H1 (cell line): ENCODE results near the gene FPR3. TPM values are rescaled to one million over a fixed set of nuclear protein-coding genes. Genes with fewer than 3 reads are reported as not detected.

Experiments
- CTCF ChIA-PET: fragments of 300-600 bp; sonication (Branson Sonifier 250); formaldehyde crosslinking; loops from one replicate; lab custom pipeline; 2021; ENCODE audit not compliant: partially characterized antibody; lab: Charles Lee
- POLR2A ChIA-PET: fragments of 300-600 bp; sonication (Branson Sonifier 250); formaldehyde crosslinking; loops from one replicate; lab custom pipeline; 2021; ENCODE audit warnings: inconsistent platforms; ENCODE audit not compliant: partially characterized antibody; lab: Charles Lee
- DNase-seq, 2 experiments: peaks; one replicate each; pipeline versions ENCODE4 v3.0.0 to v3.0.0-alpha.2; 2010 to 2022; ENCODE audit warnings: low spot score in 2 of 2, low read depth in 1 of 2, mixed read lengths in 1 of 2
- FAIRE-seq: peaks from 2 replicates; lab custom pipeline; 2011; peaks lifted over from hg19 to GRCh38; lab: Jason Lieb, UNC
- H2AFZ ChIP-seq: 2 replicates; pipeline ENCODE4 v1.8.1; 2012; ENCODE audit warnings: low read length, inconsistent platforms
- H2AK5ac ChIP-seq: 2 replicates; pipeline ENCODE4 v1.6.1; 2013; ENCODE audit warnings: low read depth, low read length
- H2BK120ac ChIP-seq: replicated peaks from 2 replicates; pipeline ENCODE3; 2013; ENCODE audit warnings: low read depth, low read length, inconsistent platforms
- H2BK12ac ChIP-seq: 2 replicates; pipeline ENCODE4 v1.6.1; 2013; ENCODE audit warnings: low read depth, low read length
- H2BK15ac ChIP-seq: 2 replicates; pipeline ENCODE4 v1.6.1; 2013; ENCODE audit warnings: low read length
- H2BK20ac ChIP-seq: 2 replicates; pipeline ENCODE4 v1.6.1; 2013; ENCODE audit warnings: low read length
- H2BK5ac ChIP-seq: 2 replicates; pipeline ENCODE4 v1.6.1; 2013; ENCODE audit warnings: low read depth, low read length
- H3K14ac ChIP-seq: 2 replicates; pipeline ENCODE4 v1.6.1; 2013; ENCODE audit warnings: inconsistent platforms; ENCODE audit not compliant: insufficient read length
- H3K18ac ChIP-seq: 2 replicates; pipeline ENCODE4 v1.6.1; 2013; ENCODE audit warnings: low read length; ENCODE audit errors: extremely low read depth
- H3K23ac ChIP-seq: 2 replicates; pipeline ENCODE4 v1.6.1; 2013; ENCODE audit warnings: inconsistent platforms; ENCODE audit not compliant: insufficient read length
- H3K23me2 ChIP-seq: 2 replicates; pipeline ENCODE4 v1.6.1; 2013; ENCODE audit warnings: low read depth, low read length
- H3K27ac ChIP-seq: 2 replicates; pipeline ENCODE4 v1.6.1; 2011; ENCODE audit warnings: low read depth, low read length, inconsistent platforms
- H3K27me3 ChIP-seq, 4 experiments: replicated peaks in 1 of 4; 1 replicate in 1 of 4; 2 replicates in 3 of 4; pipeline versions ENCODE4 v1.6.1 to v1.8.1; 2011 to 2013; ENCODE audit warnings: low read length in 3 of 4, mild to moderate bottlenecking in 3 of 4, inconsistent platforms in 2 of 4, mixed read lengths in 2 of 4, moderate library complexity in 1 of 4; ENCODE audit not compliant: control insufficient read depth in 3 of 4, insufficient read depth in 3 of 4; ENCODE audit errors: extremely low read depth in 1 of 4
- H3K36me3 ChIP-seq, 4 experiments: 2 replicates each; pipeline versions ENCODE4 v1.6.1 to v1.8.1; 2011 to 2013; ENCODE audit warnings: mild to moderate bottlenecking in 4 of 4, low read length in 3 of 4, moderate library complexity in 2 of 4, control low read depth in 1 of 4, inconsistent platforms in 1 of 4; ENCODE audit not compliant: insufficient read depth in 4 of 4, control insufficient read depth in 2 of 4
- H3K4ac ChIP-seq: replicated peaks from 2 replicates; pipeline ENCODE3; 2013; ENCODE audit warnings: low read length, low read depth, mixed read lengths, inconsistent platforms; ENCODE audit not compliant: insufficient read length
- H3K4me1 ChIP-seq, 4 experiments: replicated peaks in 1 of 4; 1 replicate in 1 of 4; 2 replicates in 3 of 4; pipeline versions ENCODE4 v1.6.1 to v1.8.1; 2011 to 2013; ENCODE audit warnings: low read length in 3 of 4, inconsistent platforms in 2 of 4, mixed read lengths in 1 of 4; ENCODE audit not compliant: insufficient read depth in 4 of 4, control insufficient read depth in 3 of 4
- H3K4me2 ChIP-seq, 2 experiments: 2 replicates each; pipeline versions ENCODE4 v1.6.1 to v1.8.1; 2011 to 2013; ENCODE audit warnings: low read depth in 2 of 2, low read length in 2 of 2, control low read depth in 1 of 2, inconsistent platforms in 1 of 2, mild to moderate bottlenecking in 1 of 2; ENCODE audit not compliant: insufficient read depth in 1 of 2
- H3K4me3 ChIP-seq, 4 experiments: fragments of 200-600, 300-600 bp in 1 of 4; sonication (generic), shearing (Covaris generic), sonication (Bioruptor Twin) in 1 of 4; 2 replicates each; pipeline versions ENCODE4 v1.5.1 to v1.8.1; 2011 to 2016; ENCODE audit warnings: low read length in 4 of 4, low read depth in 3 of 4, control low read depth in 2 of 4, inconsistent platforms in 2 of 4, mild to moderate bottlenecking in 2 of 4, mixed read lengths in 1 of 4, moderate library complexity in 1 of 4; ENCODE audit not compliant: insufficient read depth in 2 of 4; ENCODE audit errors: extremely low read depth in 1 of 4
- H3K56ac ChIP-seq: replicated peaks from 2 replicates; pipeline ENCODE3; 2013; ENCODE audit warnings: low read depth, mild to moderate bottlenecking, mixed read lengths, low read length, inconsistent platforms; ENCODE audit not compliant: insufficient read length
- H3K79me1 ChIP-seq: 2 replicates; pipeline ENCODE4 v1.6.1; 2013; ENCODE audit warnings: low read depth, low read length, control low read depth
- H3K79me2 ChIP-seq, 2 experiments: 2 replicates each; pipeline versions ENCODE4 v1.6.1 to v1.8.1; 2012 to 2013; ENCODE audit warnings: low read length in 2 of 2, mild to moderate bottlenecking in 2 of 2, inconsistent platforms in 1 of 2; ENCODE audit not compliant: insufficient read depth in 2 of 2, control insufficient read depth in 1 of 2
- H3K9ac ChIP-seq, 4 experiments: replicated peaks in 1 of 4; 1 replicate in 1 of 4; 2 replicates in 3 of 4; pipeline versions ENCODE4 v1.6.1 to v1.8.1; 2011 to 2013; ENCODE audit warnings: low read depth in 3 of 4, low read length in 3 of 4, control low read depth in 2 of 4, mild to moderate bottlenecking in 2 of 4, moderate library complexity in 2 of 4, inconsistent platforms in 1 of 4; ENCODE audit errors: extremely low read depth in 1 of 4
- H3K9me3 ChIP-seq, 2 experiments: 2 replicates each; pipeline versions ENCODE4 v1.6.1 to v1.8.1; 2012 to 2013; ENCODE audit warnings: mild to moderate bottlenecking in 2 of 2, moderate library complexity in 2 of 2, control low read depth in 1 of 2, inconsistent platforms in 1 of 2, low read depth in 1 of 2, low read length in 1 of 2, mixed read lengths in 1 of 2; ENCODE audit not compliant: insufficient read depth in 2 of 2
- H4K20me1 ChIP-seq, 2 experiments: replicated peaks in 1 of 2; 2 replicates each; pipeline versions ENCODE3 to v1.8.1; 2011 to 2013; ENCODE audit warnings: inconsistent platforms in 2 of 2, low read length in 2 of 2, mild to moderate bottlenecking in 1 of 2; ENCODE audit not compliant: insufficient read depth in 2 of 2, control insufficient read depth in 1 of 2
- H4K5ac ChIP-seq: 2 replicates; pipeline ENCODE4 v1.6.1; 2013; ENCODE audit warnings: low read length, low read depth, mixed read lengths, inconsistent platforms; ENCODE audit not compliant: insufficient read length
- H4K8ac ChIP-seq: 2 replicates; pipeline ENCODE4 v1.8.0; 2013; ENCODE audit warnings: mild to moderate bottlenecking, moderate library complexity, low read length, inconsistent platforms; ENCODE audit not compliant: insufficient read depth; ENCODE audit errors: extremely low read depth
- H4K91ac ChIP-seq: replicated peaks from 2 replicates; pipeline ENCODE3; 2013; ENCODE audit warnings: low read length, mixed read lengths, inconsistent platforms; ENCODE audit not compliant: insufficient read length
- EGR1 ChIP-seq: IDR thresholded peaks from 2 replicates; pipeline ENCODE4 v1.6.1; 2011; ENCODE audit warnings: low read depth, low read length, borderline replicate concordance
- KDM4A ChIP-seq: IDR thresholded peaks from one replicate; pipeline ENCODE4 v1.7.1; 2012; ENCODE audit warnings: low read depth, mild to moderate bottlenecking, moderate library complexity, low read length, inconsistent platforms; ENCODE audit not compliant: severe bottlenecking
- ZNF274 ChIP-seq: IDR thresholded peaks from 2 replicates; pipeline ENCODE4 v1.7.0; 2012; ENCODE audit warnings: low read length, borderline replicate concordance; ENCODE audit errors: extremely low read depth
- WGBS, 2 experiments: shearing (Covaris generic) in 1 of 2; methylation state at CpG; one replicate each; pipeline versions ENCODE4 v1.1.6 to v1.1.7; 2013 to 2015; ENCODE audit warnings: low lambda C conversion rate in 2 of 2, mixed read lengths in 2 of 2, inconsistent platforms in 1 of 2, low coverage in 1 of 2, missing lambda C conversion rate in 1 of 2; ENCODE audit not compliant: insufficient replicate concordance in 2 of 2, insufficient coverage in 1 of 2, insufficient read length in 1 of 2; ENCODE audit errors: extremely low coverage in 1 of 2, missing lambda C conversion rate in 1 of 2; 5-methylcytosine and 5-hydroxymethylcytosine counted together
- polyA plus RNA-seq, 7 experiments: library from polyadenylated mRNA; depleted of rRNA in 3 of 7; stranded (reverse) in 5 of 7; unstranded in 2 of 7; fragments of >200 nt in 5 of 7; fragments of 200-250 nt in 2 of 7; gene quantifications; 1 replicate in 5 of 7; 2 replicates in 1 of 7; 4 replicates in 1 of 7; pipeline versions ENCODE4 v1.2.1 to v1.2.3, GENCODE V29; 2011 to 2013; ENCODE audit warnings: missing spikeins in 2 of 7, mixed read lengths in 2 of 7
- total RNA-seq: library from RNA; stranded (reverse); fragmentation: NEBNext Ultra II Directional; extraction: Animal tissue kit (Norgen Biotek cat#: 25700); gene quantifications from 2 replicates; pipeline ENCODE4 v1.2.1, GENCODE V29; 2021

Gene FPR3
- total and polyA plus RNA-seq, 2 of the 8 experiments (the other 6 are each of a cell fraction or from before 2014, with no cell fraction given), result not detected

GRCh38 chr19:51873097-51873496, 78.1 kb downstream of the FPR3 start:
- Histone ChIP-seq H4K20me1 (no peaks in the 10 kb centered on the region), H3K4me3 (no peak overlapping the region), H4K5ac (no peak overlapping the region), H2BK20ac (no peak overlapping the region), H3K23ac (no peak overlapping the region), H2BK5ac (no peak overlapping the region), H2BK15ac (no peak overlapping the region), H3K56ac (no peak overlapping the region), H4K8ac (no peak overlapping the region), H3K18ac (no peak overlapping the region), H2BK120ac (no peak overlapping the region), H3K79me2 (no peaks in the 10 kb centered on the region), H3K79me1 (no peaks in the 10 kb centered on the region), H3K36me3 (peaks cover 31 to 99% (median 71%) of the 10 kb centered on the region in 4 experiments), H2BK12ac (no peak overlapping the region), H4K91ac (no peak overlapping the region), H3K27ac (no peak overlapping the region), H3K27me3 (no peaks in the 10 kb centered on the region), H2AK5ac (no peak overlapping the region), H3K14ac (no peak overlapping the region), H3K4ac (no peak overlapping the region), H3K9ac (no peak overlapping the region), H3K4me1 (no peaks in the 10 kb centered on the region), H3K4me2 (no peak overlapping the region), H3K9me3 (peaks cover 79 to 83% of the 10 kb centered on the region in 2 experiments), H3K23me2 (no peaks in the 10 kb centered on the region), H2AFZ (no peak overlapping the region)
- POLR2A ChIA-PET, result interaction anchor here (1.0 to 2.3 kb wide), 6 partner anchors 8 to 30 kb away, joined by 4 to 11 read pairs (median 6); no protein-coding TSS in a partner anchor
- WGBS, 2 experiments, result 98% methylated on average over 4 of the region's 4 CpGs; no CpG with 5 or more reads in 1 of the 2 experiments
- no peak for TF ChIP-seq EGR1
- TF ChIP-seq ZNF274, result peak; percentile 90
- no peak for TF ChIP-seq KDM4A
- DNase-seq (no peak), FAIRE-seq (no peak)
- CTCF ChIA-PET, result no interaction called here

Other genes starting within 250 kb of the FPR3 start
- gene ZNF175, start 223.9 kb upstream of the FPR3 start, total RNA-seq, result 11.0 and 11.1 TPM in 2 replicates
- gene ZNF175, start 223.9 kb upstream of the FPR3 start, polyA plus RNA-seq (2011; rRNA removed), result 1.5 and 1.7 TPM in 2 replicates
- gene SIGLEC5, start 164.8 kb upstream of the FPR3 start, total RNA-seq, result not detected in 2 replicates
- not detected in 2 replicates for gene SIGLEC5, start 164.8 kb upstream of the FPR3 start, polyA plus RNA-seq (2011; rRNA removed)
- gene SIGLEC14, start 148.3 kb upstream of the FPR3 start, total RNA-seq, result not detected in 2 replicates
- not detected in 2 replicates for gene SIGLEC14, start 148.3 kb upstream of the FPR3 start, polyA plus RNA-seq (2011; rRNA removed)
- 4.1 and 7.5 TPM in 2 replicates for gene SPACA6, start 101.8 kb upstream of the FPR3 start, total RNA-seq
- 7.1 and 9.7 TPM in 2 replicates for gene SPACA6, start 101.8 kb upstream of the FPR3 start, polyA plus RNA-seq (2011; rRNA removed)
- gene HAS1, start 71.2 kb upstream of the FPR3 start, total RNA-seq, result 0.19 TPM in 1 of 2 replicates, not detected in the other
- gene HAS1, start 71.2 kb upstream of the FPR3 start, polyA plus RNA-seq (2011; rRNA removed), result 1.5 and 1.9 TPM in 2 replicates
- not detected in 2 replicates for gene FPR1, start 43.3 kb upstream of the FPR3 start, total RNA-seq
- 0.11 TPM in 1 of 2 replicates, not detected in the other for gene FPR1, start 43.3 kb upstream of the FPR3 start, polyA plus RNA-seq (2011; rRNA removed)
- not detected in 2 replicates for gene FPR2, start 34.0 kb upstream of the FPR3 start, total RNA-seq
- gene FPR2, start 34.0 kb upstream of the FPR3 start, polyA plus RNA-seq (2011; rRNA removed), result 0.05 and 0.17 TPM in 2 replicates
- gene ZNF577, start 92.8 kb downstream of the FPR3 start, total RNA-seq, result 14.9 and 19.3 TPM in 2 replicates
- gene ZNF577, start 92.8 kb downstream of the FPR3 start, polyA plus RNA-seq (2011; rRNA removed), result 11.5 and 13.8 TPM in 2 replicates
- gene ZNF649, start 109.9 kb downstream of the FPR3 start, total RNA-seq, result 44.0 and 51.7 TPM in 2 replicates
- gene ZNF649, start 109.9 kb downstream of the FPR3 start, polyA plus RNA-seq (2011; rRNA removed), result 13.3 and 24.7 TPM in 2 replicates
- gene ZNF613, start 132.3 kb downstream of the FPR3 start, total RNA-seq, result 7.5 and 14.2 TPM in 2 replicates
- gene ZNF613, start 132.3 kb downstream of the FPR3 start, polyA plus RNA-seq (2011; rRNA removed), result 3.8 and 4.7 TPM in 2 replicates
- gene ZNF350, start 191.7 kb downstream of the FPR3 start, total RNA-seq, result 5.3 and 6.2 TPM in 2 replicates
- gene ZNF350, start 191.7 kb downstream of the FPR3 start, polyA plus RNA-seq (2011; rRNA removed), result 1.7 and 1.8 TPM in 2 replicates
- 7.5 and 9.6 TPM in 2 replicates for gene ZNF615, start 213.1 kb downstream of the FPR3 start, total RNA-seq
- gene ZNF615, start 213.1 kb downstream of the FPR3 start, polyA plus RNA-seq (2011; rRNA removed), result 1.9 and 2.8 TPM in 2 replicates
- gene ZNF614, start 233.2 kb downstream of the FPR3 start, total RNA-seq, result 18.2 and 18.7 TPM in 2 replicates
- gene ZNF614, start 233.2 kb downstream of the FPR3 start, polyA plus RNA-seq (2011; rRNA removed), result 3.3 and 4.7 TPM in 2 replicates